Neural crest cell (in vitro differentiated cells): ENCODE results near the gene TRMT10C. TPM values are rescaled to one million over a fixed set of nuclear protein-coding genes. Genes with fewer than 3 reads are reported as not detected.
"Not testable (repeated sequence)": the region's sequence is repeated elsewhere in the genome, so short reads cannot be mapped to it uniquely, and the experiment has no call there.

ENCODE experiments used
- DNase-seq: peaks from one replicate; pipeline ENCODE4 v3.0.0; 2021; ENCODE audit warnings: low read depth, mixed read lengths, low spot score
- H3K27ac Mint-ChIP-seq: one replicate; pipeline ENCODE4 v1.8.0; 2021; ENCODE audit warnings: mild to moderate bottlenecking, mixed read lengths; ENCODE audit not compliant: unreplicated experiment
- H3K27me3 Mint-ChIP-seq: 2 replicates; pipeline ENCODE4 v1.8.0; 2021; ENCODE audit warnings: low read depth, mild to moderate bottlenecking, mixed read lengths
- H3K36me3 Mint-ChIP-seq: 2 replicates; pipeline ENCODE4 v1.8.0; 2021; ENCODE audit warnings: low read depth, mild to moderate bottlenecking, mixed read lengths
- H3K4me1 Mint-ChIP-seq: 2 replicates; pipeline ENCODE4 v1.8.0; 2021; ENCODE audit warnings: mixed read lengths
- H3K4me3 Mint-ChIP-seq: one replicate; pipeline ENCODE4 v1.8.0; 2021; ENCODE audit warnings: mild to moderate bottlenecking, mixed read lengths
- H3K9me3 Mint-ChIP-seq: 2 replicates; pipeline ENCODE4 v1.8.0; 2021; ENCODE audit warnings: mixed read lengths
- total RNA-seq: library from RNA; stranded (reverse); gene quantifications from 2 replicates; pipeline ENCODE4 v1.2.1, GENCODE V29; 2021
- TF ChIP-seq, protein P1 (sequence below): fragments of 200-600 bp; sonication (generic); conservative IDR thresholded peaks from 2 replicates; pipeline ENCODE4 v1.5.0; 2021; ENCODE audit warnings: antibody characterized with exemption, mild to moderate bottlenecking

The TRMT10C gene
- total RNA-seq, 1 donor from 2014 or later = 28.9 TPM

DNA sequence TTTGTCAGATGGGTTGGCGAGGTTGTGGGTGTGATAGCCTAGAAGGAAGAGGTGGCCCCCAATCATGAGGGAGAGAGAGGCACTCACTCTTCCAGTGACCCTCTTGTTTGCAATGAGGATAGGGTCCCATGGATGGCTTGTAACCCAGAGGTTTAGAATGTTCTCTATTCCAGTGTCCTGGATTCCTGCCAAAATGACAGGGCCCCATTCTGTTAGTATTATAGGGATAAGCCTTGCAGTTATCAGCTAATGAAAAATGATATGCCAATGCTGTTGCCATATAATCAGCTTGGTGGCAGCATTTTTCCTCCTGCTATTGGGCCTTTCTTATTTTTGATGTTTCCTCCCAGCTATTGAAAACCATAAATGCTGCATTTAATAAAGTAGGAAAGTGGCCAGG, 25.4 kb upstream of the TRMT10C start:
- Mint-ChIP-seq H3K4me1 (no peaks in the 10 kb centered on the region), H3K4me3 (no peak overlapping the region), H3K27me3 (peaks cover 35% of the 10 kb centered on the region), H3K36me3 (no peaks in the 10 kb centered on the region), H3K9me3 (no peaks in the 10 kb centered on the region), H3K27ac (no peak overlapping the region)
- TF ChIP-seq, protein P1, sequence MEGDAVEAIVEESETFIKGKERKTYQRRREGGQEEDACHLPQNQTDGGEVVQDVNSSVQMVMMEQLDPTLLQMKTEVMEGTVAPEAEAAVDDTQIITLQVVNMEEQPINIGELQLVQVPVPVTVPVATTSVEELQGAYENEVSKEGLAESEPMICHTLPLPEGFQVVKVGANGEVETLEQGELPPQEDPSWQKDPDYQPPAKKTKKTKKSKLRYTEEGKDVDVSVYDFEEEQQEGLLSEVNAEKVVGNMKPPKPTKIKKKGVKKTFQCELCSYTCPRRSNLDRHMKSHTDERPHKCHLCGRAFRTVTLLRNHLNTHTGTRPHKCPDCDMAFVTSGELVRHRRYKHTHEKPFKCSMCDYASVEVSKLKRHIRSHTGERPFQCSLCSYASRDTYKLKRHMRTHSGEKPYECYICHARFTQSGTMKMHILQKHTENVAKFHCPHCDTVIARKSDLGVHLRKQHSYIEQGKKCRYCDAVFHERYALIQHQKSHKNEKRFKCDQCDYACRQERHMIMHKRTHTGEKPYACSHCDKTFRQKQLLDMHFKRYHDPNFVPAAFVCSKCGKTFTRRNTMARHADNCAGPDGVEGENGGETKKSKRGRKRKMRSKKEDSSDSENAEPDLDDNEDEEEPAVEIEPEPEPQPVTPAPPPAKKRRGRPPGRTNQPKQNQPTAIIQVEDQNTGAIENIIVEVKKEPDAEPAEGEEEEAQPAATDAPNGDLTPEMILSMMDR = no peak
- no peak for DNase-seq

DNA sequence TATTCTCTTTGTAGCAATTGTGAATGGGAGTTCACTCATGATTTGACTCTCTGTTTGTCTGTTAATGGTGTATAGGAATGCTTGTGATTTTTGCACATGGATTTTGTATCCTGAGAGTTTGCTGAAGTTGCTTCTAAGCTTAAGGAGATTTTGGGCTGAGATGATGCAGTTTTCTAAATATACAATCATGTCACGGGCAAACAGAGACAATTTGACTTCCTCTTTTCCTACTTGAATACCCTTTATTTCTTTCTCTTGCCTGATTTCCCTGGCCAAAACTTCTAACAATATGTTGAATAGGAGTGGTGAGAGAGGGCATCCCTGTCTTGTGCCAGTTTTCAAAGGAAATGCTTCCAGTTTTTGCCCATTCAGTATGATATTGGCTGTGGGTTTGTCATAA, 24.7 kb upstream of the TRMT10C start:
- not testable (repeated sequence) for H3K9me3 Mint-ChIP-seq, H3K27ac Mint-ChIP-seq, H3K36me3 Mint-ChIP-seq, H3K4me3 Mint-ChIP-seq, H3K4me1 Mint-ChIP-seq, DNase-seq
- H3K27me3 Mint-ChIP-seq = peaks cover 35% of the 10 kb centered on the region

DNA sequence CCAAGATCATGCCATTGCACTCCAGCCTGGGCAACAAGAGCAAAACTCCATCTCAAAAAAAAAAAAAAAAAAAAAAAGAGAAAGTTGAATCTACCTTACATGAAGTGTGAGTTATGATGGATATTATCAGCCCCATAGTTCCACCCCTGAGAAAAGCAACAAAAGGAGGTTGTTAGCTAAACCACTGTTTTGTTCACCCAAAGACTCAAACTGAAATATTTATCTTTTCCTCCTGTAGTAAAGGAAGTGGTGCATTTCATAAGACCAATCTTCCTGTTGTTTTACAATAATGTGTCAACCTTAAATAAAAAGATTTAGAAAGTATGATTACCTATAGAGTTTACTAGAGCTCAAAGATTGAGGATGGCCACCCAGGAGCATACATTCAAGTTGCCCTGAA, 18.7 kb upstream of the TRMT10C start:
- TF ChIP-seq, protein P1 = no peak
- Mint-ChIP-seq H3K4me1 (no peaks in the 10 kb centered on the region), H3K27me3 (peaks cover 43% of the 10 kb centered on the region), H3K27ac (no peak overlapping the region), H3K36me3 (no peaks in the 10 kb centered on the region), H3K9me3 (peaks cover 3% of the 10 kb centered on the region), H3K4me3 (no peak overlapping the region)
- DNase-seq = no peak

DNA sequence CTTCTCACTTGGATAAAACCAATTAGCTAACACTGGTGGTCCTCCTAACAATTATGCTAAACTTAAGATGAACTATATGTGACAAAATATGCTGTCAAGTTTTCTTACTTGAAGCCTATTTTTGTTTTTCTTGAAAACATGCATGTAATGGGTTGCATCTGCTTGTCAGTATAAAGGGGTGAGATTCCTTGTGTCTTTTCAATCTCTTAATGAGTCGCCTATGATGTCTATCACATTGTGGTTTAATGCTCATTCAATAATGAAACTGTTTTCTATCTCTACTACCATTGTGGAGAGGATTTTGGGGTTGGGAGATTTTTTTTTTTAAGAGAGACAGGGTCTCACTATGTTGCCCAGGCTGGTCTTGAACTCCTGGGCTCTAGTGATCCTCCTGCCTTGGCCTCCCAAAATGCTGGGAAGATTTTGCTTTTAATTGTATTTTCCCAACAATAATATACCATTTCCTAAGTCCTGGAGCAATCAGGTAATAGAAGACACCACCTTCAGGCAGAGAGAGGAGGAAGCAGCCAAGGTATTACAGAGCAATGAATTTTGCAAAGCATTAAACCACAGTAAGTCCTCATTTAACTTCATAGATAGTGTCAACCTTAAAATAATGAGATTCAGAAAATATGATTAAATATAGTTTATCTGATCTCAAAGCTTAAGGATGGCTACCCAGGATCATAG, 17.4 kb upstream of the TRMT10C start:
- Mint-ChIP-seq H3K27me3 (peaks cover 39% of the 10 kb centered on the region), H3K36me3 (no peaks in the 10 kb centered on the region), H3K4me3 (no peak overlapping the region), H3K4me1 (no peaks in the 10 kb centered on the region), H3K9me3 (peaks cover 3% of the 10 kb centered on the region), H3K27ac (no peak overlapping the region)
- TF ChIP-seq, protein P1 = no peak
- no peak for DNase-seq

DNA sequence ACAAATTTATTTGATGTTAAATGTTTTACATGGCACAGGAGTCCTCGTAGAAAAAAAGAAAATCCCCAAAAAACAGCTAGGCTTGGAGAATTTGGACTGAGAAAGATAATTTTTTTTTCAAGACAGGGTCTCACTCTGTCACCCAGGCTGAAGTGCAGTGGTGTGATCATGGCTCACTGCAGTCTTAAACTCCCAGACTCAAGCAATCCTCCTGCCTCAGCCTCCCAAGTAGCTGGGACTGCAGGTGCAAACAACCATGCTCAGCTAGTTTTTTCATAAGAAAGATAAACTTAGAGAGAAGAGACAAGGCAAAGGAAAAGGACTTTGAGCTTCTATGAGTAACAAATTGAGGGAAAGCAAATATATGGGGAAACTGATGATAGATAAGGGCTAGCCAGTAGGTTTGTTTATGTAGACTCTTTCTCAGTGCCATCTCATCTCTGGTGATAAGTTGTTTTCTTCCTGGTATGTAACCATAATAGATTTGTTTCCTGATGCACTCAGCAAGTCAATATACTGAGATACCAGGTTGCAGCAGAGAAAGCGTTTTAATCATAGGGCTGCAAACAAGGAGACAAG, 13.1 kb upstream of the TRMT10C start:
- TF ChIP-seq, protein P1 = no peak
- Mint-ChIP-seq H3K4me3 (no peak overlapping the region), H3K9me3 (peaks cover 11% of the 10 kb centered on the region), H3K27ac (no peak overlapping the region), H3K4me1 (no peaks in the 10 kb centered on the region), H3K36me3 (no peaks in the 10 kb centered on the region), H3K27me3 (peaks cover 32% of the 10 kb centered on the region)
- no peak for DNase-seq

DNA sequence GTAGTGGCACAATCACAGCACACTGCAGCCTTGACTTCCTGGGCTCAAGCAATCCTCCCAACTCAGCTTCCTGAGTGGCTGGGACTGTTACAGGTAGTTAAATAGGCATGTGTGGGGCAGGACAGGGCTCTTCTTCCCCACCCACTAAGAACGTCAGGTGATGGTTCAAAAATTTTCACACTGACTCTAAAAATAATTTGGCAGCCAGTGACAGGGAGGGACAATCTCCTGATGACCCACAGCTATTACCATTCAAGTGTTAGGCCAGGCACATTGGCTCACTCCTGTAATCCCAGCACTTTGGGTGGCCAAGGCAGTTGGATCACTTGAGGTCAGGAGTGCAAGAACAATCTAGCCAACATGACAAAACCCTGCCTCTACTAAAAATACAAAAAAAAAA, 12.2 kb upstream of the TRMT10C start:
- Mint-ChIP-seq H3K27ac (no peak overlapping the region), H3K9me3 (peaks cover 11% of the 10 kb centered on the region), H3K36me3 (no peaks in the 10 kb centered on the region), H3K4me1 (no peaks in the 10 kb centered on the region), H3K27me3 (peaks cover 27% of the 10 kb centered on the region), H3K4me3 (no peak overlapping the region)
- TF ChIP-seq, protein P1 = no peak
- DNase-seq = no peak

DNA sequence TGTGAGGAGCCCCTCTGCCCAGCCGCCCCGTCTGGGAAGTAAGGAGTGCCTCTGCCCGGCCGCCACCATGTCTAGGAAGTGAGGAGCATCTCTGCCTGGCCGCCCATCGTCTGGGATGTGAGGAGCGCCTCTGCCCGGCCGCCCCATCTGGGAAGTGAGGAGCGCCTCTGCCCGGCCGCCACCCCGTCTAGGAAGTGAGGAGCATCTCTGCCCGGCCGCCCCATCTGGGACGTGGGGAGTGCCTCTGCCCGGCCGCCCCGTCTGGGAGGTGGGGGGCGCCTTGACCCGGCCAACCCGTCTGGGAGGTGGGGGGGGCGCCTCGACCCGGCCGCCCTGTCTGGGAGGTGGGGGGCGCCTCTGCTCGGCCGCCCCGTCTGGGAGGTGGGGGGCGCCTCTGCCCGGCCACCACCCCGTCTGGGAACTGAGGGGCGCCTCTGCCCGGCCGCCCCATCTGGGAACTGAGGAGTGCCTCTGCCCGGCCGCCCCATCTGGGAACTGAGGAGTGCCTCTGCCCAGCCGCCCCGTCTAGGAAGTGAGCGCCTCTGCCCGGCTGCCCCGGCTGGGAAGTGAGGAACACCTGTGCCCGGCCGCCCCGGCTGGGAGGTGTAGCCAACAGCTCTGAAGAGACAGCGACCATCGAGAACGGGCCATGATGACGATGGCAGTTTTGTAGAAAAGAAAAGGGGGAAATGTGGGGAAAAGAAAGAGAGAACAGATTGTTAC, 10.1 kb upstream of the TRMT10C start:
- not testable (repeated sequence) for H3K36me3 Mint-ChIP-seq
- peaks cover 11% of the 10 kb centered on the region for H3K9me3 Mint-ChIP-seq

DNA sequence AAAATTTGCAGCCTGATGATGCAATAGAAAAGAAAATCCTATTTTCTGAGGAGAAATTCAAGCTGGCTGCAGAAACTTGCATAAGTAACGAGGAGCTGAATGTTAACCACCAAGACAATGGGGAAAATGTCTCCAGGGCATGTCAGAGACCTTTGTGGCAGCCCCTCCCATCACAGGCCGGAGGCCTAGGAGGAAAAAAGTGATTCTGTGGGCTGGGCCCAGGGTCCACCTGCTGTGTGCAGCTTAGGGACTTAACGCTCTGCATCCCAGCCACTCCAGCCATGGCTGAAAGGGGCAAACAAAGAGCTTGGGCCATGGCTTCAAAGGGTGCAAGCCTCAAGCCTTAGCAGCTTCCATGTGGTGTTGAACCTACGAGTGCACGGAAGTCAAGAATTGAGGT, 8.3 kb upstream of the TRMT10C start:
- not testable (repeated sequence) for H3K4me3 Mint-ChIP-seq, H3K9me3 Mint-ChIP-seq, H3K4me1 Mint-ChIP-seq, H3K27ac Mint-ChIP-seq, H3K27me3 Mint-ChIP-seq, H3K36me3 Mint-ChIP-seq, DNase-seq

More for the DNA sequence above, 10.1 kb upstream of the TRMT10C start:
- H3K27me3 Mint-ChIP-seq = peaks cover 20% of the 10 kb centered on the region
- not testable (repeated sequence) for H3K4me3 Mint-ChIP-seq, DNase-seq, H3K4me1 Mint-ChIP-seq, H3K27ac Mint-ChIP-seq
